Stimulated activated CD4-positive, alpha-beta T cell treated with anti-CD3 and anti-CD28 coated beads, Interleukin-1b, Interleukin-23, amount 100 ng/mL, for 1 hour (primary cell): ENCODE measurements around the gene LRRC57.

Experiments
- DNase-seq, 2 donors: peaks; one replicate each; pipeline ENCODE4 v3.0.0-alpha.2; 2020; ENCODE audit warnings: low read depth in 2 of 2

LRRC57 gene

DNA sequence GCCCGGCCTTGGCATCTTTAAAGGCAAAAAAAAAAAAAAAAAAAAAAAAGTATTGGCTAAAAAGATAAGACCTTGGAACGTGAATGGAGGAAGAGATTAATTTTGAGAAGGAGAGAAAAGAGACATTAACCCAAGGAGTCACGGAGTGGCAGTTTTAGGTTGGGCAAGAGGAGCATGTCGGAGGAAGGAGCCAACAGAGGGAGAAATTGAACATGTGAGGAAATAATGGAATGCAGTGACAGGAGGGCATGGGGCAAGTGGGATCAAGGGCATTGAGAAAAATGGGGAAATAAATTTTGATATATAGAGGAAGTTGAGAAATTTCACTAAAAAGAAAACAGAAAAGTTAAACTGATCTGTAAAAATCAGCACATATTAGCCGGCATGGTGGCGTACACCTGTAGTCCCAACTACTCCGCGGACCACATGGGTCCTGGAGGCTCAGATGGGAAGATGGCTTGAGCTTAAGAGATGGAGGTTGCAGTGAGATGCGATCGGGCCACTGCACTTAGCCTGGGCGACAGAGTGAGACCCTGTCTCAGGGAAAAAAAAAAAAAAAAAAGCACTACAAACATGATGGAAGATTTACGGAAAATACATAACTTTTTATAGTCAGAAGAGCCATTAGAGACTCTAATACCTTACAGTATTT is 1.3 kb upstream of the LRRC57 start:
- DNase-seq, result no peak

DNA sequence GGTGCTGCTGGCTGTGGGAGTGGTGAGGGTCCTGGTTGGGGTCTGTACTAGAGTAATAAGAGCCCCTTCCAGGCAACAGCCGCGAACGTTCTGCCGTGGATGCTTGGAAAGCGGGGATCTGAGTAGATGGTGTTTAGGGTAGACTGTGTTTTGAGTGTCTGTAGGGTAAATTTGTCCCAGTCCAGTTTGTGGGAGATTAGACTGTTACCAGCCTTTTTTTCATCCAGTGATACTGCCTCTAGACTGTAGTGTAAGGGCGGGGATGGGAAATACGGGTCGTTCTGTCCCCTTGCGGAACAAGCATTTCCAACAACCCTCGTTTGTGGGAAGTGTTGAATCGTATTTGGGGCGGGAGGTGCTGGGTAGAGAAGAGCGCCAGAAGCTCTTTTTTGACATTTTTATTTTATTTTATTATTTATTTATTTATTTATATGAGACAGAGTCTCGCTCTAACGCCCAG is 469 bp upstream of the LRRC57 start:
- DNase-seq, result no peak

DNA sequence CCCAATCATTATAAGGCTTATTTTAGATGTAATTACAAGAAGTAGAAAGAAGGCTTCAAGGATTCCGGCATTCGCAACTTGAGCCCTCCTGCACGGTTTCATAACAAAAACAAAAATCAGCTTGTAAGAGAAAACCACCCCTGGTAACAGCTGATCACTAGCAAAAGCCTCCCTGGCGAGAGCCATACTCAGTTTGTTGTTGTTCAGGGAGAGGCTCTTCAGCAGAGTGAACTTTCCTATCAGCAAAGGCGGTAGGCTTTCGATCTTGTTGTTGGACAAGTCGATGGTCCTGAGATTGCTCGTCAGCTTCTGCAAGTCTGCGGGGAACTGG is 710 bp downstream of the LRRC57 start:
- DNase-seq, result no peak

DNA sequence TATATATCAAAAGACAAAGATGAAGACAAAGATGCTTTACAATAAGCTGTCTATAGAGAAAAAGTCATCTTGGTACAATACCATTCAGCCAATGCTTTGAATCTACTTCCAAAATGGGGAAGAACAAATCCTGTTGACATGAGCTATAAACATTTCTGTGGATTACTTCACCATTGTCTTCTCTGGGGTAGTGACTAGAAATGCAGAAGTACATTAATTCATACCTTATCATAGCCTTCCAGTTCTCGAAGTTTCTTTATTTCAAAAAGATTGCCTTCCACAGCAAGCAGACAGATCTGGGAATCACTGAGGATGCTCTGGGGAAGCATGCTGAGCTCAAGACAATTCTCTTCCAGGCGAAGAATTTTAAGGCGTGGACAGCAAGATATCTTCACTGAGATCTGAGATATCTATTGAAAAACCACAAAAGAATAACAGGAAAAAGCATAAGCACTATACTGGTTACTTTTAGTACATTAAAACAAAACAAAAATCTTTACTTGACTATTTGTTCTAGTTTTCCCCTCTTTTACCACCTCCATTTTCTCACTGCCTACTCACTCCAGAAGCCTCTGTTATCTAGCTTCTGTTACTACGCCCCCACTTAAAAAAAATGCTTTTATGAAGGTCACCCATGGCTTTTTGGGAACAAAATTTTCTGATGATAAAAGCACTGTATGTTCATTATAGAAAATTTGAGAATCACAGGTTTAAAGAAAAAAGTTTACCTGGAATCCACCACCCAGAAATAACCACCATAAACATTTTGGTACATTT is 3.6 kb downstream of the LRRC57 start:
- DNase-seq, result no peak

DNA sequence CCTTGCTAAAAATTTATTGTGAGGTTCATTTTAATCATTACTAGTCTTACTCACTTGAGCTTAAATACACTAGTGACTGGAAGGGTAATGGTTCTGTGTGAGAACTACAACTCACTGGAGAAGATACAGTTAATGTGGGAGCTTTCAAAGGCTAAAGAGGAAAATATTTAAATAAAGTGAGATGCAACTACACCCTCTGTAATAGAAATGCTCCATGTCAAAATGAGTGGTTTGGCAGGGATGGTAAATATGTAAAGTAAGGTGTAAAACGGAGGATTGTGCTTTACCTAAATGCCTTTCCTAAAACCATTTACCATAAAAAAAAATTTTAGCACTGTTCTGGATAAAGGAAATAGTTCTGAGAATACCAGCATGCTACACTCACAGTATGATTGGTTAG is 15.3 kb downstream of the LRRC57 start:
- DNase-seq, result no peak

- no peak for DNase-seq
Observed at GRCh38 chr15:42528970-42529369, 19.6 kb downstream of the LRRC57 start.

DNA sequence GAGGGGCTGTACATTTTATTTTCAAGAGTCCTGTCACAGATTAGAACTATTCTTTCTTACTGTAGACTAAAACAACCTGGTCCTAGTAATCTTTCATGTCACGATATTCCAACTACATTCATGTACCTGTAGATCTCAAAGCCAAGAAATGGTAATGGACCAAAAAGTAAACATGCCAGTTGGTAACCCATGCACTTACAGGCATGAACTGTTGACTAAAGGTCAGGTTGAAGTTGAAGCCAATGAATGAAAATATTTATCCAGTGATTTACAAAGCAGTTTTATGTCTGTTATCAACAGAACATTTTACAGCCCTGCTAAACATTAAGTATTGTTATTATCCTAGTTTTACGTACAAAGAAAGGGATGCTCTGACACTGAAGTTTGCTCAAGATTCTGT is 25.3 kb downstream of the LRRC57 start:
- no peak for DNase-seq

DNA sequence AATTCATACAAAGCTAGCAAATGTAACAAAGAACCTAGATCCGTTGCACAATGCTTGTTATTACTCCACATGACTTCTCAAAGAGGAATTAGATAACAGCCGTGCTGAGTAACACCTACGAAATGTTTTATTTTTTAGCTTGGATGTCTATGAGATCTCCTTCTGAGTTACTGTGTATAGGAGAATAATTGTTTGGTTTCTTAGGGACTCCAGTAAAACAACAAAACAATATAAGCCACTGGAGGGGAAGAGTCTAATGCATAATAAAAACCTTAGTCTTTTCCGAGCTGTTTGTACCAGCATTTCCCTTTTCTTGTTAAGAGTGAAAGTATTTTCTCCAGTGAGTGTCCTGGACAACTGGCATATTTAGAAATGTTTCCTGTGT is 37.6 kb downstream of the LRRC57 start:
- DNase-seq, result no peak

DNA sequence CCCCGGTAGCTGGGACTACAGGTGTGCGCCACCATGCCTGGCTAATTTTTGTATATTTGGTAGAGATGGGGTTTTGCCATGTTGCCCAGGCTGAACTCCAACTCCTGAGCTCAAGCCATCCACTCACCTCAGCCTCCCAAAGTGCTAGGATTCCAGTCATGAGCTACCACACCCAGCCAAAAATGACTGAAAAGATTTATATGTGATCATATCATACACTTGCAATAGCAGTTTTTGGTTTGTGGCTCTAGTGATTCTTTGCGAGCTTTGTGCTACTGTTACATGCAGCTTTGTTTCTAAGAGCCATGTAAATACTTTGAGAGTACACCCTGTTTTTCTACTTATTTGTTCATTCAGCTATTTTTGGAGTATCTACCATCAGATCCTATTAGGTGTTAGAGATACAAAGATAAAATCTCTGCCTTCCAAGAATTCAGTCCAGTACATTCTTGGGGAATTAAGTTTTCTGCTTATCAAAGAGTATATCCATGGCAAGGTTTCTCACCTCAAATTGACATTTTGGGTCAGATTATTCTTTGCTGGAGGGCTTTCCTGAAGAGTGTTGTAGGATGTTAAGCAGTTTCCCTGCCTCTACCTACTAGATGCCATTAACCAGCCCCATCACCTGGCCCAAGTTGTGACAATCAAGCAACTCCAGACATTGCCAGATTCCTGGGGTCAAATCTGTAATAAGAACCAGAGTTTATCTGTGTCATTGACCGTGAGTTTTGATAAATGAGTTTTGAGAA is 38.2 kb downstream of the LRRC57 start:
- DNase-seq, result no peak

DNA sequence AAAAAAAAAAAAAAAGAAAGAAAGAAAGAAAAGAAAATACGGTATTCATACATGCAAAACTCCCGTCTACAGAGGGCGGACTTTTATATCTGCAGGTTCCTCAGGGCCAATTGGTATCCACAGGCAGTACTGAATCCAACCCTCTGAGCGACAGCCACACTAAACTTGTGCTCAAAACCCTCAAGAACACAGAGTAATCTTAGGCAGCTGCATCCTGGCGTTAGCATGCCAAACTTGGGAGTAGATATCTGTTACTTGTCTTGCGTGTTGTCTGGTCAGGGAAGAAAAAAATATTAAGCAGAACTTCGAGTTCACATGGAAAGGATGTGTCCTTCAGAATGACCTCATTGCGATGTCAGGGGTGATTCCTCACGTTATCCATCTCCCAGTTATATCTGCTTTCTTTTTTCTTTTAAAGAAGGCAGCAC is 40.3 kb downstream of the LRRC57 start:
- no peak for DNase-seq

- DNase-seq, result no peak
Observed at GRCh38 chr15:42507514-42507913, 41.1 kb downstream of the LRRC57 start.

GRCh38 chr15:42504631-42505030 is 44.0 kb downstream of the LRRC57 start:
- no peak for DNase-seq

DNA sequence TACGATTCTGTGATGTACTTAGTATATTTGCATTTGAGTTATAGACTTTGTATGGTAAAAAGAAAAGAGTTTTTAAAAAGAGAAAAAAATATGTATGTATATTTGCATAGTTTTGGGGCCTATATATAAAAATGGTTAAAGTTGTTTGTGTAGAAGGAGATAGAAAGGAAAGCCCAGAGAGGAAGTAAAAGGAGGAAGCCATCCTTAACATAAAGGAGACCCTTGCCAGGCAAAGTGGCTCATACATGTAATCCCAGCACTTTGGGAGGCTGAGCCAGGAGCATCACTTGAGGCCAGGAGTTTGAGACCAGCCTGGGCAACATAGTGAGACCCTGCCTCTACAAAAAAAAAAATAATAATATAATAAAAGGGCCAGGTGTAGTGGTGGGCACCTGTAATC is 44.8 kb downstream of the LRRC57 start:
- DNase-seq, result no peak

DNA sequence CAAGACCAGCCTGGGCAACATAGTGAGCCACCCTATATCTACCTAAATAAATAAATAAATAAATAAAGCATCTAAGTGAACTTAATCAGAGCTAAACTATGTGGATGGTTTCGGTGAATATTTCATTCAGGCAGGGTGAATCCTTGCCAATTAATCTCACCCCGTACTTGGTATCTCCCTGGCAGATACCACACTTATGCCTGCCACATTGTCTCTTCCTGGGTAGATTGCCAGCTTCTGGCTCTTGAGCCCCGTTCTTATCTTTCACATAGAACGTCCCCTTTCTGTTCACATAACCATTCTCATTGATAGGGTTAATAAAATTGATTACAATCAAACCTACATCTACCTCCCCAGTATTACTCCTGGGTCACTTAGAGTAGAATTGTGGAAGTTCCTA is 46.1 kb downstream of the LRRC57 start:
- DNase-seq, result no peak

DNA sequence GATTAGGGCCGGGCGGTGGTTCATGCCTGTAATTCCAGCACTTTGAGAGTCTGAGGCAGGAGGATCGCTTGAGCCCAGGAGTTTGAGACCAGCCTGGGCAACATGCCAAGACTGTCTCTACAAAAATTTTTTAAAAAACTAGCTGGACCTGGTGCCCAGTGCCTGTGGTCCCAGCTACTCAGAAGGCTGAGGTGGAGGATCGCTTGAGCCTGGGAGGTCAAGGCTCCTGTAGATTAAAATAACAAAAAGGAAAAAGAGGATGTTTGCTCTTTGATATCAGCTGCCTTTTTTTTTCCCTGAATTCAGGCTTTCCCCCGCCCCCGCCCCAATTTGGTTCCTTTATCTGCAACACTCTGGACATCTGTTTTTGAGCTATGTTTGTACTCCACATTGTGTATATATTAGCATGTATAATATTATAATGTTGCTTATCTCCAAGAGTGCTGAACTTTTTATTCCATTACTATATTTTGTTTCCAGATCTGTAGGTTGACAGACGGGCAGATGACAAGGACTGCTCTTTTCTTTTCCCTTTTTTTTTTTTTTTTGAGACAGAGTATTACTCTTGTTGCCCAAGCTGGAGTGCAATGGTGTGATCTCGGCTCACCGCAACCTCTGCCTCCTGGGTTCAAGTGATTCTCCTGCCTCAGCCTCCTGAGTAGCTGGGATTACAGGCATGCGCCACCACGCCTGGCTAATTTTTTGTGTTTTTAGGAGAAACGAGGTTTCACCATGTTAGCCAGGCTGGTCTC is 48.6 kb downstream of the LRRC57 start:
- DNase-seq, result no peak

GRCh38 chr15:42498212-42499068 is 50.2 kb downstream of the LRRC57 start:
- no peak for DNase-seq

DNA sequence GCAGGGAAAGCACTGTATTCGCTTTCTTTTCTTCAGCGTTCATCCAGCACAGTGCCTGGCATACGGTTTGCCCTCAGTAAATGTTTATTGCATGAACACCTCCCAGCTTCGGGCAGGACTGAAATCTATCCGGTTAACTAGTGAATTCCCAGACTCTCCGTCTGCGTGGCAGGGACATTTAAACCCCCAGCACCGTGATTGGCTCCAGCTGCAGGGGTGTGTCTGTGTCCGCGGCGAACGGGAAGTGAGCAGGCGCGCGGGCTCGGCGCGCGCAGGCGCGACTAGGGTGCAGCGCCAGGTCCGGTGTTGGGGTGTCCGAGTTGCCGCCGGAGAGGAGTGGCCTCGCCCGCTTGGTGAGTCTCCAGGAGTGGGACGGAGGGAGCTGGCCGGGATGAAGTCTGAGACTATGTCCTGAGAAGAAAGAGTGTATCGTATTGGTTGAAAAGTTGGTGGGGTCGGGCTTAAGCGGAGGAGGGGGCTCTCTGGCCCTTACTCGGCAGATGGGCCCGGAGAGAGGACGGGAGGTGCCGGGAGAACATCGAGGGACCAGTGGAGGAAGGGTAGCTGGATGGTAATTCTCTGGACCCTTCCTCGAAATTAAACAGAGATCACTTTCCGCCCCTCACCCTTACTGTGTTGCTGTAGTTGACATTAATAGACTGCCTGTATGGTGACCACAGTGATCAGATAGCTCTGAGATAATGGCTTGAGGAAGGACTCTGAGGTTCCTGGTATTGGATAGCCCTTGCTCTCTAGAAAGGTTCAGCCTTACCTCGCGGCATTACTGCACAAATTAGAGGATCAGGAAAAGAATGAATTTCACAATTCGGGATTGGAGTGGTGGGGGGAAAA is 53.0 kb downstream of the LRRC57 start, which contains the start of gene SNAP23:
Gene SNAP23, plus strand, starts transcription at position 274 of the 852 bp plus-strand sequence. CDS start 16,213 bp downstream, outside the sequence.
- peak; percentile 55 for DNase-seq

DNA sequence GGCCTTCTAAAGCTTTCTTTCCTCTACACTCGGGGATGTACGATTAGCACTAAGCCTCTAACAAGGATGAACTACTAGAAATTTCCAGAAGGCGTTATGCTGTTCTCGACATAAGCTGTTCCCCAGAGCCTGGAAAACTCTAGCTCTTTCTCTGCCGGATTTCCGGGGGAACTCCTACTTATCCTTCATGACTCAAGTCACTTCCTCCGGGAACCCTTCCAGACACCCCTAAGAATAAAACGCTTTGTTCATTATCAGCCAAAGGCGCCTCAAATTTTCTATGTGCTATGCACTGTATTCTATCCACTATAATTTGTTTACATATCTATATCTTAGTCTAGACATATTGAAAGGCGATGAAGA is 53.6 kb downstream of the LRRC57 start:
- no peak for DNase-seq

DNA sequence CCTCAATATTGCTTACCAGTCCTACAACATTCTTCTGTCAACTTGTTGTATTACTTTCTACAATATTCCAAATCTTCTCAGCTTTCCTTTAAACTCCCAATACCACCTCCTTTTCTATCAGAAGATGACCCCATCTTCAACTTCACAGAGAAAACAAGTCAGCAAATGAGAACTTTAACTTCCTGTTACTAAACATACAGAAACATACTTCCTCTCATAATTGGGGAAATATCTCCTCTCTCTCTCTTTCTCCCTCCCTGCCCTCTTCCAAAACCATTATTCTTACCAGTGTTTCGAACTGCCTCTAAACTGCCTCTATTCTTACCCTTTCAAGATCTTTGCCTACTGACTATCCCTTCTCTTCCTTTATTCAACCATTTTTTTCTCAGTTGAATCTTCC is 54.9 kb downstream of the LRRC57 start:
- no peak for DNase-seq

DNA sequence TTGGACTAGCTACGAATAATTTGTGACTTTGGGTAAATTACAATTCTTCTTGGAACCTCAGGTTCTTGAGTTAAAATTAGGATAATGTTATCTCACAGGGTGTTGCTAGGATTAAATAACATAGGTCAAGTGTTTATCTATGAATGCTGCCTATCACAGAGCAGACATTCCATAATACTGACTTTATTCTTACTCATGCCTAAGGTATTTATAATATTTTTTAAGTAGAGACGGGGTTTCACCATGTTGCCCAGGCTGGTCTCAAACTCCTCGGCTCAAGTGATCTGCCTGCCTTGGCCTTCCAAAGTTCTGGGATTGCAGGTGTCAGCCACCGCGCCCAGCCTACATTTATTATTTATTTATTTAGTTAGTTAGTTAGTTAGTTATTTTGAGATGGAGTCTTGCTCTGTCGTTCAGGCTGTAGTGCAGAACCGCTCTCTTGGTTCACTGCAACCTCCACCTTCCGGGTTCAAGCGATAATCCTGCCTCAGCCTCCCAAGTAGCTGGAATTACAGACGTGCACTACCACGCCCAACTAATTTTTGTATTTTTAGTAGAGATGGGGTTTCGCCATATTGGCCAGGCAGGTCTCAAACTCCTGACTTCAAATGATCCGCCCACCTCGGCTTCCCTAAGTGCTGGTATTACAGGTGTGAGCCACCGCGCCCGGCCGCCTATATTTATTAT is 56.9 kb downstream of the LRRC57 start:
- DNase-seq, result no peak
